Tibial nerve (tissue), 3 donors: ENCODE results near the gene BAG5.

Experiments used
- POLR2A ChIP-seq, 2 donors: fragments of 450-650 bp; IDR thresholded peaks; one replicate each; pipeline ENCODE4 v1.6.1; 2017; ENCODE audit warnings: antibody characterized with exemption in 2 of 2, mild to moderate bottlenecking in 2 of 2, moderate library complexity in 2 of 2
- TF ChIP-seq, protein P1 (sequence below), 5 experiments: fragments of 200-600 bp in 3 of 5; fragments of 450-650 bp in 2 of 5; sonication (generic) in 3 of 5; IDR thresholded peaks; one replicate each; pipeline ENCODE4 v1.5.1; 2016 to 2019; ENCODE audit warnings: antibody characterized with exemption in 5 of 5, mild to moderate bottlenecking in 3 of 5, moderate library complexity in 2 of 5

DNA sequence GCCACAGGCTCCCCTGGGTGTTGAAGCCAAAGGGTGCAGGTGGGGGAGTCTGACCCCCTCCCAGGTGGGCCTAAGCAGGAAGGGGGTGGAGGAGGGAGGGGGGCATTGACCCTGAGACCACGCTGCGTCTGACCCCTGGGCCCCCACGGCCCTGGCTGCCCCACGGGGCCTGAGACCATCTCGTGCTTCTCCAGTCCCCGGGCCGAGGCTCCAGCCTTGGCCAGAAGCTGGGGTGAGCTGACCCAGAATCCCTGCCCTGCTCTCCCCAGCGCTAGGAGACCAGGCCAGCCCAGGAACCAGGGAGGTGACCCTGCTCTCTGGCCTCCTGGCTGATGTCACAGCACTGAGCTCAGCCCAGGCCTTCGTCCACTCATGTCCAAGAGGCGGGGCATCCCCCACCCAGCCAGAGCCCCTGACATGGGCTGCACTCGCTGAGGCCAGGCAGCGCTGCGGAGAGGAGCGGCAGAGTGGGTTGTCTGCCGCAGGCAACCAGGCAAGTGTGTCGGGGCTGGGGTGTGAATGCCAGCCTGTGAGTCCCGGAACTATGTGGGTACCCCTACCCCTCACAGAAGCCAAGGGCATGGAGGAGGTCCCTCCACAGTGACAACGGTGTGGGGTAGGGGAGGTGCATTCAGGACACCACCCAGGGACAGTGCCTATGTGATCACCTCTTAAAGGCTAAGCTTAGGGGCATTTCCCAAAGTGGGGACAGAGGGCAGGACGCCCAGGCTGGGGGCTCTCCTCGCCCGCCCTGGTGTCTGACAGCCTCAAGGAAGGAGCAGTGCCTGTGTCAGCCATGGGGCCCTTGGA lies 27.2 kb downstream of the BAG5 start:
- TF ChIP-seq POLR2A (IDR thresholded peaks at IDR 0.05) = no peak
- TF ChIP-seq, protein P1, sequence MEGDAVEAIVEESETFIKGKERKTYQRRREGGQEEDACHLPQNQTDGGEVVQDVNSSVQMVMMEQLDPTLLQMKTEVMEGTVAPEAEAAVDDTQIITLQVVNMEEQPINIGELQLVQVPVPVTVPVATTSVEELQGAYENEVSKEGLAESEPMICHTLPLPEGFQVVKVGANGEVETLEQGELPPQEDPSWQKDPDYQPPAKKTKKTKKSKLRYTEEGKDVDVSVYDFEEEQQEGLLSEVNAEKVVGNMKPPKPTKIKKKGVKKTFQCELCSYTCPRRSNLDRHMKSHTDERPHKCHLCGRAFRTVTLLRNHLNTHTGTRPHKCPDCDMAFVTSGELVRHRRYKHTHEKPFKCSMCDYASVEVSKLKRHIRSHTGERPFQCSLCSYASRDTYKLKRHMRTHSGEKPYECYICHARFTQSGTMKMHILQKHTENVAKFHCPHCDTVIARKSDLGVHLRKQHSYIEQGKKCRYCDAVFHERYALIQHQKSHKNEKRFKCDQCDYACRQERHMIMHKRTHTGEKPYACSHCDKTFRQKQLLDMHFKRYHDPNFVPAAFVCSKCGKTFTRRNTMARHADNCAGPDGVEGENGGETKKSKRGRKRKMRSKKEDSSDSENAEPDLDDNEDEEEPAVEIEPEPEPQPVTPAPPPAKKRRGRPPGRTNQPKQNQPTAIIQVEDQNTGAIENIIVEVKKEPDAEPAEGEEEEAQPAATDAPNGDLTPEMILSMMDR (IDR thresholded peaks at IDR 0.05) = no peak
